SK-N-MC (cell line): Measurements from ENCODE around the gene PSMA6.

Source experiments
- DNase-seq: peaks from one replicate; pipeline ENCODE4 v3.0.0-alpha.2; 2011; ENCODE audit warnings: low read depth, low spot score
- H3K27ac ChIP-seq: fragments of 200-600 bp; sonication (generic); 2 replicates; pipeline ENCODE4 v1.5.1; 2016; ENCODE audit warnings: mixed run types
- H3K36me3 ChIP-seq: fragments of 200-600 bp; sonication (generic); 2 replicates; pipeline ENCODE4 v1.6.1; 2017; ENCODE audit warnings: antibody characterized with exemption, low read length, mixed read lengths; ENCODE audit not compliant: insufficient read depth
- H3K4me3 ChIP-seq: fragments of 200-600 bp; sonication (generic); 2 replicates; pipeline ENCODE4 v1.5.1; 2016
- H3K9ac ChIP-seq: fragments of 200-600 bp; sonication (generic); 2 replicates; pipeline ENCODE4 v1.8.0; 2017; ENCODE audit warnings: mixed run types, mixed read lengths; ENCODE audit not compliant: insufficient read length
- H3K9me3 ChIP-seq: fragments of 200-600 bp; sonication (generic); 2 replicates; pipeline ENCODE4 v1.6.1; 2017; ENCODE audit warnings: low read depth, mild to moderate bottlenecking, antibody characterized with exemption, low read length, moderate library complexity, mixed read lengths
- EZH2 ChIP-seq: fragments of 200-600 bp; sonication (generic); IDR thresholded peaks from one replicate; pipeline ENCODE4 v1.6.1; 2017; ENCODE audit warnings: antibody characterized with exemption
- FOXP2 ChIP-seq: optimal IDR thresholded peaks from 2 replicates; pipeline ENCODE3; 2011; ENCODE audit warnings: mild to moderate bottlenecking, moderate library complexity; ENCODE audit not compliant: insufficient read depth; ENCODE audit errors: extremely low read length, control extremely low read depth
- POLR2AphosphoS5 ChIP-seq: IDR thresholded peaks from 2 replicates; pipeline ENCODE4 v1.6.1; 2012; ENCODE audit warnings: mild to moderate bottlenecking, low read depth, low read length, borderline replicate concordance

PSMA6 gene

DNA sequence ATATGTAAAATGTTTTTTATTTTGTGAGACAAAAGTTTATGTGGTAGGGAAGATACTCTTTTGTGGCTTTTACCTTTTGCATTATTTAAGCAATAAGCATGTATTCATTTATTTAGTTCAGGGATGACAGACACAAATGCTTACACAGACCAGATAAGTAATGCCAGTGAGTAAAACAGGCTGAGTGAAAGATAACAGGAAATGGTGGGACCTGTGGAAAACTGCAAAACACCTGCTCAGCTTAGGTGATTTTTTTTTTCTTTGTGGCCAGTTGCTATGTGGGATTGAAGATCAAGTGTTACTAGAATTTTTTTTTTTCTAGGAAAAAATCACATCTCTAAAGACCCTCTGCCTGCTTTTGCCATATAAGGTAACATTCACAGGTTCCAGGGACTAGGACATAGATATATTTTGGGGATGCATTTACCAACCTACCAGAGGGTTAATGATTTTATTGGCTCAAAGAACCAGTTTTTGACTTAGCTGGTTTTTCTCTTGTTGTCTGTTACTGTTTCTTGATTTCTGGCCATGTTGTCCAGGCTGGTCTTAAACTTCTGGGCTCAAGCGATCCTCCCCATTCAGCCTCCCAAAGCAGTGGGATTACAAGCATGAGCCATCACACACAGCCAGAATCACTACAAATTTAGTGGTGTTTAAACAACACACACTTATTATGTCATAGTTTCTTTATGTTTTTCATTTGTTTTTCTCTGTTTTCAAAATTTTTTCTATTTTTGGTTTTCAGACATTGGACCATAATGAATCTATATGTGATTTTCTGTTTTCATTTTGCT is 9.8 kb downstream of the PSMA6 start:
- Histone ChIP-seq H3K9ac (no peak overlapping the region), H3K27ac (no peak overlapping the region), H3K4me3 (no peak overlapping the region), H3K9me3 (no peaks in the 10 kb centered on the region), H3K36me3 (peaks cover 62% of the 10 kb centered on the region)
- TF ChIP-seq POLR2AphosphoS5 (no peak), EZH2 (no peak), FOXP2 (no peak)
- no peak for DNase-seq

DNA sequence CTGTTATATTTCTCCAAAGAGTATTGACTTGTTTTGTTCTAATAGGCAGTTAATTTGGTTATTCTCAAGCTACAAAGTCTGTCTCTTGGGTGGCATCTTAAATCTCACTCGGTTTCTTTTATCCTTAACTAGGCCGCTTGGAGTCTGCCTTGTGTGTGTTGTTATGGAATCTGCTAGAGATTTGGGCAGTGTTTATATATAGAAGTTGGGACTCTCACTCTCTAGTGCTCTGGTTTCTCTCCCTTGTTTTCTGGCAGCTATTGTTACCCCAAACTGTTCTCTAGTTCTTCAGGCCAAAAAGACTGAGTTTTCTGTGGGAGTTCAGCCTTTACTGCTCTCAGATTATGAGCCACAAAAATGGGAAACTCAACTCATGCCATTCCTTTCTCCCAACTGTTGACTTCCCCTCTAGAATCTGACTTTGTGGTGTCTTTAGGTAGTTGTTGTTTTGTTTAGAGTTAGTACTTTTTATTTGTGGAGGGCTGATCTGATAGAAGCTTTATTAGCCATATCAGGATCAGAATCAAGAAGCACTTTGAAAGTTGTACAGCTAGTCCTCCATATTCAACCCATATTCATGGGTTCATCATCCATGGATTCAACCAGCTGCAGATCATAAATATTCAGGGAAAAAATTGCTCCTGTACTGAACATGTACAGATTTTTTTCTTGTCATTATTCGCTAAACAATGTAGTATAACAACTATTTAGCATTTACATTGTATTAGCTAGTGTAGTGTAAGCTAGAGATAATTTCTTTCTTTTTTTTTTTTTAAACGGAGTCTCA is 11.2 kb downstream of the PSMA6 start:
- H3K9ac ChIP-seq, result no peak overlapping the region
- no peak for DNase-seq
- H3K36me3 ChIP-seq, result peaks cover 66% of the 10 kb centered on the region
- no peak overlapping the region for H3K4me3 ChIP-seq
- no peaks in the 10 kb centered on the region for H3K9me3 ChIP-seq
- no peak overlapping the region for H3K27ac ChIP-seq
- TF ChIP-seq FOXP2, result no peak
- TF ChIP-seq EZH2, result no peak
- no peak for TF ChIP-seq POLR2AphosphoS5

DNA sequence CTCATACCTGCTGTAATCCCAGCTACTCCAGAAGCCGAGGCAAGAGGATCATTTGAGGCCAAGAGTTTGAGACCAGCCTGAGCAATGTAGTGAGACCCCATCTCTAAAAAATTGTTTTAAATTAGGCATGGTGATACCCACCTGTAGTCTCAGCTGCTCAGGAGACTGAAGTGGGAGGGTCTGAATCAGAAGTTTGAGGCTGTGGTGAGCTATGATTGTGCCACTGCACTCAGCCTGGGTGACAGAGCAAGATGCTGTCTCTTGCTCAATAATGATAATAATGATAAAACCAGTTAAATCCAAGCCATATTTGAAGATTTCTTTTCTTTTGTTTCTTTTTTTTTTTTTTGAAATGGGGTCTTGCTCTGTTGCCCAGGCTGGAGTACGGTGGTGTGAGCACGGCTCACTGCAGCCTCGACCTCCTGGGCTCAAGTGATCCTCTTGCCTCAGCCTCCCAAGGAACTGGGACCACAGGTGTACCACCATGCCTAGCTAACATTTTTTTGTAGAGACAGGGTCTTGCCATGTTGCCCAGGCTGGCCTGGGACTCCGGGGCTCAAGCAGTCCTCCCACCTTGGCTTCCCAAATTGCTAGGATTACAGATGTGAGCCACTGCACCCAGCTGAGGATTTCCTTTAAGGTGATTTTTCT is 12.8 kb downstream of the PSMA6 start:
- H3K27ac ChIP-seq, result no peak overlapping the region
- no peaks in the 10 kb centered on the region for H3K9me3 ChIP-seq
- H3K36me3 ChIP-seq, result peaks cover 76% of the 10 kb centered on the region
- H3K9ac ChIP-seq, result no peak overlapping the region
- no peak overlapping the region for H3K4me3 ChIP-seq
- DNase-seq, result no peak
- no peak for TF ChIP-seq FOXP2
- TF ChIP-seq POLR2AphosphoS5, result no peak
- TF ChIP-seq EZH2, result no peak

DNA sequence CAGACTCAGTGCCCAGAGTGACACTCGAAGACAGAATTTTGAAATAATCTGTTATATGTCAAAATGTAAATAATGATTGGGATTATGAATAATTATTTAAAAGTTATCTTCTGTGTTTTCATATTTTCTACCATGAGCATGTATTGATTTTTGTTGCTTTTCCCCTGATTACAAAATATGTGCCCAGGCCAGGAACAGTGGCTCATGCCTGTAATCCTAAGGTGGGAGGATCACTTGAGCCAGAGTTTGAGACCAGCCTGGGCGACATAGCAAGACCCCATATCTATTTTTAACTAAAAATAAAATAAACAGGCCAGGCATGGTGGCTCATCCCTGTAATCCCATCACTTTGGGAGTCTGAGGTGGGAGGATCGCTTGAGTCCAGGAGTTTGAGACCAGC is 13.5 kb downstream of the PSMA6 start:
- TF ChIP-seq EZH2 (no peak), POLR2AphosphoS5 (no peak), FOXP2 (no peak)
- Histone ChIP-seq H3K36me3 (peaks cover 76% of the 10 kb centered on the region), H3K9ac (no peak overlapping the region), H3K4me3 (no peak overlapping the region), H3K9me3 (no peaks in the 10 kb centered on the region), H3K27ac (no peak overlapping the region)
- no peak for DNase-seq

DNA sequence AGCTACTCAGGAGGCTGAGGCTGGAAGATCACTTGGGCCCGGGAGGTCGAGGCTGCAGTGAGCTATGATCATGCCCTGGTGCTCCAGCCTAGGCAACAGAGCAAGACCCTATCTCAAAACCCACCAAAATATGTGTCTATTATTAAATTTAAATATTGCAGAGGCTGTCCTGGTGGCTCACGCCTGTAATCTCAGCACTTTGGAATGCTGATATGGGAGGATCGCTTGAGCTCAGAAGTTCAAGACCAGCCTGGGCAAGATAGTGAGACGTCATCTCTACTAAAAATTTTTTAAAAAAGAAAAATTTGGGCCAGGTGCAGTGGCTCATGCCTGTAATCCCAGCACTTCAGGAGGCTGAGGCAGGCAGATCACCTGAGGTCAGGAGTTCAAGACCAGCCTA is 13.9 kb downstream of the PSMA6 start:
- Histone ChIP-seq H3K9ac (no peak overlapping the region), H3K4me3 (no peak overlapping the region), H3K36me3 (peaks cover 76% of the 10 kb centered on the region), H3K9me3 (no peaks in the 10 kb centered on the region), H3K27ac (no peak overlapping the region)
- TF ChIP-seq FOXP2 (no peak), POLR2AphosphoS5 (no peak), EZH2 (no peak)
- DNase-seq, result no peak

DNA sequence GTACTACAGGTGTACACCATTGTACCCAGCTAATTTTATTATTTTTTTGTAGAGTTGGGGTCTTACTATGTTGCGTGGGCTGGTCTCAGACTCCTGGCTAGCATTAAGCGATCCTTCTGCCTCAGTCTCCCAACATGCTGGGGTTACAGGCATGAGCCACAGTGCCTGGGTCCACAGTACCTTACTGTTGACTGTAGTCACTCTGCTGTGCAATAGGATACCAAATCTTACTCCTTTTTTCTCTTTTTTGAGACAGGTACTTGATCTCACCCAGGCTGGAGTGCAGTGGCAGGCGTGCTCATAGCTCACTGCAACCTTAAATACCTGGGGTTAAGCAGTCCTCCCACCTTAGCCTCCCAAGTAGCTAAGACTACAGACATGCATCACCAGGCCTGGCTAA is 25.6 kb downstream of the PSMA6 start:
- Histone ChIP-seq H3K4me3 (no peak overlapping the region), H3K9me3 (no peaks in the 10 kb centered on the region), H3K36me3 (peaks cover 51% of the 10 kb centered on the region), H3K27ac (no peak overlapping the region), H3K9ac (no peak overlapping the region)
- DNase-seq, result no peak
- TF ChIP-seq POLR2AphosphoS5, result no peak
- no peak for TF ChIP-seq FOXP2
- TF ChIP-seq EZH2, result no peak

DNA sequence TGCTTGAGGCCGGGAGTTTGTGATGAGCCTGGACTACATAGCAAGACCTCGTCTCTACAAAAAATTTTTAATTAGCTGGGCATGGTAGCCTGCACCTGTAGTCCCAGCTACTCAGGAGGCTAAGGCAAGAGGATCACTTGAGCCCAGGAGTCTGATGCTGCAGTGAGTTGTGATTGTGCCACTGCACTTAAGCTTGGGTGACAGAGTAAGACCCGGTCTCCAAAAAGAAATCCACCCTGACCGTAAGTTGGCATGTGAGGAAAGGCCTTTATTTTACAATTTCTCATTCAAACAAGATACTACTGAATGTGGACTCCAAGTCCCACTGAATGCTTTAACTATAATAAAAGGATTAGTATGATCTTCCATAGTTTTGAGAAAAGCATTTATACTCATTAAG is 27.3 kb downstream of the PSMA6 start:
- H3K4me3 ChIP-seq, result no peak overlapping the region
- H3K27ac ChIP-seq, result no peak overlapping the region
- no peaks in the 10 kb centered on the region for H3K9me3 ChIP-seq
- H3K9ac ChIP-seq, result no peak overlapping the region
- H3K36me3 ChIP-seq, result peaks cover 34% of the 10 kb centered on the region
- DNase-seq, result no peak
- no peak for TF ChIP-seq POLR2AphosphoS5
- TF ChIP-seq FOXP2, result no peak
- TF ChIP-seq EZH2, result no peak

DNA sequence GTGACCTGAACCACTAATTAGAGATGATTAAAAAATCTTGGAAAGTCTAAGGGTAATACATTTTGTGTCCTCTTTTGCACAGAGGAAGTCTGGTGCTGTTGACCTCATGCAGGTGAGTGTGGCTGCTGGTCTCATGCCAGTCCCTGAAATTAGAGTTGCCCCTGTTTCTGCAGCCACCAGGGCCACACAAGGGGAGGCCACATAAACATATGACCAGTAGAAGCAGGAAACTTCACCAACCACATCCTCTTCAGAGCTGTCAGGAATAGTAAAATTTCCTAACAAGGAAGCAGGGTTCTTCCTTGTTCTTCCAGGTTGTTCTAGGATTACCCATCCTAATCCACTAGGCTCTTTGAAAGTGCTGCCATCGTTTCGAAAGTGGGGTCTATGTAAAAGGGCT is 28.3 kb downstream of the PSMA6 start:
- no peak overlapping the region for H3K27ac ChIP-seq
- H3K36me3 ChIP-seq, result peaks cover 24% of the 10 kb centered on the region
- TF ChIP-seq POLR2AphosphoS5, result no peak
- no peak for TF ChIP-seq EZH2
- TF ChIP-seq FOXP2, result no peak
- no peaks in the 10 kb centered on the region for H3K9me3 ChIP-seq
- H3K9ac ChIP-seq, result no peak overlapping the region
- DNase-seq, result no peak
- H3K4me3 ChIP-seq, result no peak overlapping the region
